Measurements from ENCODE around the gene RAI1. TPM values are rescaled to one million over a fixed set of nuclear protein-coding genes. Genes with fewer than 3 reads are reported as not detected.

Gene RAI1
- total RNA-seq, 2 experiments from 2014 or later: 17.1 to 49.4 TPM

DNA sequence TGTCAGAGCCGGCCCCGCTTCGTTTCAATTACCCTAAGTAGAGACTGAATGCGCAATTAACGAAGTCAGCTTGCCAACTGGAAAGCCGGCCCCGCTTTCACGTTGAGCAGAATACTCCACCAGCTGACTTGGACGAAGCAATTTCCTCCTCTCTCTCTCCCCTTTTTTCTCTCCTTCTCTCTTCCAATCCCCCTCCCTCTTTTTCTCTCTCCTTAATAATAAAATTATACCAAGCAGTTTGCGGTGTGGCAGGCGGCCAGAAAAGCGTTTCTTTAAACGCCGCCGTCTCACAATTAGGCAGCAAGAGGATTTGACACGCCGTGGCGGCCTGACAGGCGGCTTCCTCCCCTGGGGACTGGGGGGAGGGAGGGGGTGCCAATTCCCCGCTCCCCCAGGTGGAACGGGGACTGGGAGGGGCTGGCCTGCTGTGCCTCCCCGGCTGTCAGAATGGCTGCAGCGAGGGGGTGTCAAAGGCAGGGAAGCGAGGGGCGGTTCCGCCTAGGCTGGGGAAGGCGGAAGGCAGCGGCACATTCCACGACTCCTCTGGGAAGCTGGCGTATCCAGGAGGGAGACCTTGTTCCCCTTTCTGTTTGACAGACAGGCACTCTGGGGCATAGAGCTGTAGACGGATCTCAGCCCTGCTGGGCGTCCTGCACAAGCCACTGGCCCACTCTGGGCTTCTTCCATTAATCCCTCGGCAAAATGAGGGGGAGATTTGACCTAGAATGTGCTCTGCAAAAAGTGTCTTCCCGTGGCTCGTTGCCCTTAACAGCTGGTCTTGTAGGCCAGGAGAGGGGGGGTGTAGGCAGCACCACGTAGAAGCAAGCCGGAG, 102.8 kb downstream of the RAI1 start:
- Histone ChIP-seq H3K4me1 (ENCODE audit: insufficient read depth, low read length, poor library complexity, severe bottlenecking) (peaks cover 54% of the 10 kb centered on the region), H4K20me1 (ENCODE audit: insufficient read depth, low read length) (no peaks in the 10 kb centered on the region), H3K4me2 (ENCODE audit: low read length) (peak overlapping the region; percentile 89), H2AFZ (ENCODE audit: low read length) (no peak overlapping the region; the same call in 1 of the 2 replicates), H3K9me3 (ENCODE audit: low read length) (no peaks in the 10 kb centered on the region), H3K9me2 (ENCODE audit: insufficient read depth, low read length) (no peaks in the 10 kb centered on the region), H3K36me3 (ENCODE audit: insufficient read depth, low read length) (no peaks in the 10 kb centered on the region), H3K79me2 (ENCODE audit: insufficient read depth, low read depth, low read length) (no peaks in the 10 kb centered on the region), H3K27ac (ENCODE audit: low read depth, low read length, poor library complexity, severe bottlenecking) (peak overlapping the region; percentile 99), H3K4me3 (ENCODE audit: low read depth, low read length, poor library complexity, severe bottlenecking) (peak overlapping the region; percentile 68)
- ChIA-PET CTCF (ENCODE audit: unreplicated experiment) (interaction anchor here (0.6 kb wide), 1 partner anchor 44 kb away, joined by 3 read pairs; no protein-coding TSS in a partner anchor), POLR2A (interaction anchor here (0.5 to 1.8 kb wide), 3 partner anchors 17 to 88 kb away, joined by 3 to 7 read pairs (median 6); no protein-coding TSS in a partner anchor)
- intact Hi-C loops (cut with micrococcal nuclease; ENCODE audit: unreplicated experiment): loop anchor here (1.0 to 2.0 kb wide), 5 partner anchors 18 to 103 kb away; partner anchors contain the start of gene RAI1
- no peak for TF ChIP-seq EZH2phosphoT487 (IDR thresholded peaks at IDR 0.05; ENCODE audit: borderline replicate concordance, low read depth, low read length)
- TF ChIP-seq, protein P1, sequence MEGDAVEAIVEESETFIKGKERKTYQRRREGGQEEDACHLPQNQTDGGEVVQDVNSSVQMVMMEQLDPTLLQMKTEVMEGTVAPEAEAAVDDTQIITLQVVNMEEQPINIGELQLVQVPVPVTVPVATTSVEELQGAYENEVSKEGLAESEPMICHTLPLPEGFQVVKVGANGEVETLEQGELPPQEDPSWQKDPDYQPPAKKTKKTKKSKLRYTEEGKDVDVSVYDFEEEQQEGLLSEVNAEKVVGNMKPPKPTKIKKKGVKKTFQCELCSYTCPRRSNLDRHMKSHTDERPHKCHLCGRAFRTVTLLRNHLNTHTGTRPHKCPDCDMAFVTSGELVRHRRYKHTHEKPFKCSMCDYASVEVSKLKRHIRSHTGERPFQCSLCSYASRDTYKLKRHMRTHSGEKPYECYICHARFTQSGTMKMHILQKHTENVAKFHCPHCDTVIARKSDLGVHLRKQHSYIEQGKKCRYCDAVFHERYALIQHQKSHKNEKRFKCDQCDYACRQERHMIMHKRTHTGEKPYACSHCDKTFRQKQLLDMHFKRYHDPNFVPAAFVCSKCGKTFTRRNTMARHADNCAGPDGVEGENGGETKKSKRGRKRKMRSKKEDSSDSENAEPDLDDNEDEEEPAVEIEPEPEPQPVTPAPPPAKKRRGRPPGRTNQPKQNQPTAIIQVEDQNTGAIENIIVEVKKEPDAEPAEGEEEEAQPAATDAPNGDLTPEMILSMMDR (conservative IDR thresholded peaks at IDR 0.05; ENCODE audit: low read length): no peak
- BruUV-seq (replicated peaks): no TSS peak
- DNase-seq (ENCODE audit: low spot score): peak; percentile 89

GRCh38 chr17:17784657-17785267, 103.5 kb downstream of the RAI1 start:
- no peaks in the 10 kb centered on the region for H3K9me3 ChIP-seq (ENCODE audit: low read length)
- POLR2A ChIA-PET: interaction anchor here (0.5 to 1.8 kb wide), 5 partner anchors 18 to 113 kb away, joined by 3 to 7 read pairs (median 4); no protein-coding TSS in a partner anchor
- TF ChIP-seq EZH2phosphoT487 (IDR thresholded peaks at IDR 0.05; ENCODE audit: borderline replicate concordance, low read depth, low read length): no peak
- TF ChIP-seq, protein P1 (conservative IDR thresholded peaks at IDR 0.05; ENCODE audit: low read length): peak; percentile 64
- no peaks in the 10 kb centered on the region for H3K36me3 ChIP-seq (ENCODE audit: insufficient read depth, low read length)
- peak overlapping the region; percentile 99 for H3K27ac ChIP-seq (ENCODE audit: low read depth, low read length, poor library complexity, severe bottlenecking)
- CTCF ChIA-PET (ENCODE audit: unreplicated experiment): interaction anchor here (1.3 kb wide), 1 partner anchor 24 kb away, joined by 3 read pairs; no protein-coding TSS in a partner anchor
- H2AFZ ChIP-seq (ENCODE audit: low read length): no peak overlapping the region
- peak overlapping the region; percentile 68 for H3K4me3 ChIP-seq (ENCODE audit: low read depth, low read length, poor library complexity, severe bottlenecking)
- BruUV-seq (replicated peaks): no TSS peak
- peak overlapping the region; percentile 89 for H3K4me2 ChIP-seq (ENCODE audit: low read length)
- intact Hi-C loops (cut with micrococcal nuclease; ENCODE audit: unreplicated experiment): loop anchor here (1.0 to 2.0 kb wide), 3 partner anchors 26 to 104 kb away; partner anchors contain the start of gene RAI1
- no peaks in the 10 kb centered on the region for H3K79me2 ChIP-seq (ENCODE audit: insufficient read depth, low read depth, low read length)
- H3K4me1 ChIP-seq (ENCODE audit: insufficient read depth, low read length, poor library complexity, severe bottlenecking): peaks cover 54% of the 10 kb centered on the region
- H3K9me2 ChIP-seq (ENCODE audit: insufficient read depth, low read length): no peaks in the 10 kb centered on the region
- no peaks in the 10 kb centered on the region for H4K20me1 ChIP-seq (ENCODE audit: insufficient read depth, low read length)
- DNase-seq (ENCODE audit: low spot score): peak; percentile 82

Measured in OCI-LY7 (cell line).